Peyer's patch (tissue), 4 donors: Measurements from ENCODE around the gene DCC. TPM values are rescaled to one million over a fixed set of nuclear protein-coding genes. Genes with fewer than 3 reads are reported as not detected.
A peak's percentile ranks its signal among the peaks of the same experiment; 100 is the strongest.

Experiments
- DNase-seq, 3 donors: peaks; one replicate each; pipeline ENCODE4 v3.0.0-alpha.2; 2017 to 2019
- H3K27ac ChIP-seq, 4 donors: fragments of 200-600 bp; sonication (generic); one replicate each; pipeline ENCODE4 v1.5.1; 2016 to 2019
- H3K27me3 ChIP-seq, 2 donors: fragments of 200-600 bp; sonication (generic); one replicate each; pipeline ENCODE4 v1.5.1; 2019
- H3K36me3 ChIP-seq, 3 donors: fragments of 200-600 bp; sonication (generic); one replicate each; pipeline ENCODE4 v1.5.1; 2016 to 2019
- H3K4me1 ChIP-seq, 4 donors: fragments of 200-600 bp; sonication (generic); one replicate each; pipeline ENCODE4 v1.5.1; 2016 to 2019
- H3K4me3 ChIP-seq, 4 donors: fragments of 200-600 bp; sonication (generic); 1 replicate in 3 of 4; 2 replicates in 1 of 4; pipeline ENCODE4 v1.5.1; 2016 to 2019; ENCODE audit warnings: mild to moderate bottlenecking in 1 of 4
- H3K9me3 ChIP-seq, 4 donors: fragments of 200-600 bp; sonication (generic); one replicate each; pipeline ENCODE4 v1.5.1; 2016 to 2019; ENCODE audit warnings: mild to moderate bottlenecking in 1 of 4
- CTCF ChIP-seq, 6 experiments: fragments of 450-650 bp in 4 of 6; fragments of 200-600 bp in 2 of 6; sonication (generic) in 1 of 6; IDR thresholded peaks; one replicate each; pipeline ENCODE4 v1.5.1; 2017 to 2019; ENCODE audit warnings: antibody characterized with exemption in 6 of 6, mild to moderate bottlenecking in 3 of 6, moderate library complexity in 1 of 6
- POLR2A ChIP-seq, 2 donors: fragments of 450-650 bp; IDR thresholded peaks; one replicate each; pipeline ENCODE4 v1.5.1; 2017; ENCODE audit warnings: antibody characterized with exemption in 2 of 2, mild to moderate bottlenecking in 2 of 2, moderate library complexity in 2 of 2
- total RNA-seq, 4 donors: library from RNA; depleted of rRNA; stranded (reverse); fragments of >200 nt; gene quantifications; one replicate each; pipeline ENCODE4 v1.1.0, GENCODE V29; 2016

The DCC gene
- total RNA-seq, 4 donors from 2014 or later = 0.13 TPM; not detected in 3

- no peak for DNase-seq
- TF ChIP-seq CTCF (IDR thresholded peaks at IDR 0.05) = no peak
- TF ChIP-seq POLR2A (IDR thresholded peaks at IDR 0.05) = no peak
- Histone ChIP-seq H3K9me3 (no peaks in the 10 kb centered on the region), H3K27me3 (no peaks in the 10 kb centered on the region), H3K36me3 (no peaks in the 10 kb centered on the region), H3K27ac (no peak overlapping the region), H3K4me1 (no peaks in the 10 kb centered on the region), H3K4me3 (no peak overlapping the region)
Observed at GRCh38 chr18:52657043-52657805, 317.2 kb downstream of the DCC start.

GRCh38 chr18:52667463-52668065 lies 327.6 kb downstream of the DCC start:
- no peaks in the 10 kb centered on the region for H3K4me1 ChIP-seq
- no peaks in the 10 kb centered on the region for H3K27me3 ChIP-seq
- no peak overlapping the region for H3K27ac ChIP-seq
- no peak for DNase-seq
- no peaks in the 10 kb centered on the region for H3K9me3 ChIP-seq
- TF ChIP-seq CTCF (IDR thresholded peaks at IDR 0.05) = no peak
- H3K4me3 ChIP-seq = no peak overlapping the region
- H3K36me3 ChIP-seq = no peaks in the 10 kb centered on the region

- no peak for DNase-seq
- TF ChIP-seq POLR2A (IDR thresholded peaks at IDR 0.05) (no peak), CTCF (IDR thresholded peaks at IDR 0.05) (peak in 3 of 6 experiments; percentile 41 to 51 (median 42))
- Histone ChIP-seq H3K27me3 (no peaks in the 10 kb centered on the region), H3K27ac (no peak overlapping the region), H3K4me1 (no peaks in the 10 kb centered on the region), H3K9me3 (no peaks in the 10 kb centered on the region), H3K36me3 (no peaks in the 10 kb centered on the region), H3K4me3 (no peak overlapping the region)
Observed at GRCh38 chr18:52670896-52671295, 330.9 kb downstream of the DCC start.

GRCh38 chr18:52678034-52678433 lies 338.0 kb downstream of the DCC start:
- Histone ChIP-seq H3K27ac (no peak overlapping the region), H3K36me3 (no peaks in the 10 kb centered on the region), H3K4me1 (no peaks in the 10 kb centered on the region), H3K9me3 (no peaks in the 10 kb centered on the region), H3K4me3 (no peak overlapping the region), H3K27me3 (no peaks in the 10 kb centered on the region)
- no peak for TF ChIP-seq CTCF (IDR thresholded peaks at IDR 0.05)
- TF ChIP-seq POLR2A (IDR thresholded peaks at IDR 0.05) = no peak
- DNase-seq = no peak

GRCh38 chr18:52678551-52678950 lies 338.6 kb downstream of the DCC start:
- TF ChIP-seq POLR2A (IDR thresholded peaks at IDR 0.05) (no peak), CTCF (IDR thresholded peaks at IDR 0.05) (no peak)
- no peaks in the 10 kb centered on the region for H3K27me3 ChIP-seq
- no peaks in the 10 kb centered on the region for H3K9me3 ChIP-seq
- no peaks in the 10 kb centered on the region for H3K36me3 ChIP-seq
- no peak overlapping the region for H3K27ac ChIP-seq
- H3K4me1 ChIP-seq = no peaks in the 10 kb centered on the region
- no peak for DNase-seq
- no peak overlapping the region for H3K4me3 ChIP-seq
